Ishikawa (cell line): Measurements from ENCODE around the gene CDCA7.

ENCODE experiments used
- CREB1 ChIP-seq: IDR thresholded peaks from 2 replicates; pipeline ENCODE4 v1.6.1; 2012; ENCODE audit warnings: low read depth
- EGR1 ChIP-seq: IDR thresholded peaks from 2 replicates; pipeline ENCODE4 v1.6.1; 2012
- EP300 ChIP-seq: IDR thresholded peaks from 2 replicates; pipeline ENCODE4 v1.6.1; 2012; ENCODE audit warnings: borderline replicate concordance
- FOXM1 ChIP-seq: IDR thresholded peaks from 2 replicates; pipeline ENCODE4 v1.6.1; 2012; ENCODE audit warnings: low read depth, borderline replicate concordance
- RAD21 ChIP-seq: IDR thresholded peaks from 2 replicates; pipeline ENCODE4 v1.6.1; 2012; ENCODE audit warnings: low read depth
- TAF1 ChIP-seq: IDR thresholded peaks from 2 replicates; pipeline ENCODE4 v1.6.1; 2012; ENCODE audit warnings: low read depth, mild to moderate bottlenecking
- USF1 ChIP-seq: IDR thresholded peaks from 2 replicates; pipeline ENCODE4 v1.6.1; 2012
- YY1 ChIP-seq: IDR thresholded peaks from 2 replicates; pipeline ENCODE4 v1.6.1; 2012; ENCODE audit warnings: low read depth
- ZBTB7A ChIP-seq: IDR thresholded peaks from 2 replicates; pipeline ENCODE4 v1.6.1; 2012; ENCODE audit warnings: low read depth

- TF ChIP-seq TAF1 (no peak), USF1 (no peak), EGR1 (no peak), EP300 (no peak), ZBTB7A (no peak), RAD21 (no peak), CREB1 (no peak), FOXM1 (no peak), YY1 (no peak)
Observed at GRCh38 chr2:173358616-173359015, 3.9 kb downstream of the CDCA7 start.
